ENCODE results near the gene GPD1.

The GPD1 gene

DNA sequence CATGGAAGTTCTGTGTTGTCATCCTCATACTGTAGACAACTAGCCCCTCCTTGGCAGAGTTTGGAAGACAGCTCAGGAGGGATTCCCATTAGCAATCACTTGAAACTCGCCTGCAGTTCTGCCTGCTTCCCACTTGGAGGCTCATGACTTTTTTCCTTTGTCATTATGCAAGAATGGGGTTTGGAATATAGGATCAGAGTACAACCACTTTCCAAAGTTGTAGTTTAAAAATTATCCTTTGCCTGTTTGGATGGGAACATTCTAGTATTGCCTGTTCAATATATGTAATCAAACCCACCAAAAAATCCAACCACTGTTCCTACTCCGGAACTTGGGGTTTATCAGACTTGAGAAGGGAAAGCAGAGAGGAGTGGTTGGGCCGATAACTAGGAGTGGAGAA is 2.1 kb upstream of the GPD1 start:
- no peak for DNase-seq (ENCODE audit: low spot score)

DNA sequence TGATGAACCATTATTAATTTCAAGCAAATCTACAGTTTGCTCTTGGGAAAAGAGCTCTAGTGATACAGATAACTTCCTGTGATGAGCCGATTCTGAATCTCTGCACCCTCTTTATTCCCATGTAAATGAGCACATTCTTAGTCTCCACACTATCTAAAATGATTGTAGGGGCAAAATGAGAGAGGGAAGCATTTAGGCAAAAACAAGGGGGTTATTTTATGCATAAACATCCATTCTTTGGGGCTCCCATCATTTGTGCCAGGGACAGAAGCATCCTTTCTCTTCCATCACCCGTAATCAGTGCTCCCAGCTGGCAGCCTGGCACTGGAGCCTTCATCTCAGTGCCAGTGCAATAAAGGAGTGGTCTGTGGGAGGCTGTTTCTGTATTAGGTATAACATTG is 1.7 kb upstream of the GPD1 start:
- DNase-seq (ENCODE audit: low spot score) = no peak

DNA sequence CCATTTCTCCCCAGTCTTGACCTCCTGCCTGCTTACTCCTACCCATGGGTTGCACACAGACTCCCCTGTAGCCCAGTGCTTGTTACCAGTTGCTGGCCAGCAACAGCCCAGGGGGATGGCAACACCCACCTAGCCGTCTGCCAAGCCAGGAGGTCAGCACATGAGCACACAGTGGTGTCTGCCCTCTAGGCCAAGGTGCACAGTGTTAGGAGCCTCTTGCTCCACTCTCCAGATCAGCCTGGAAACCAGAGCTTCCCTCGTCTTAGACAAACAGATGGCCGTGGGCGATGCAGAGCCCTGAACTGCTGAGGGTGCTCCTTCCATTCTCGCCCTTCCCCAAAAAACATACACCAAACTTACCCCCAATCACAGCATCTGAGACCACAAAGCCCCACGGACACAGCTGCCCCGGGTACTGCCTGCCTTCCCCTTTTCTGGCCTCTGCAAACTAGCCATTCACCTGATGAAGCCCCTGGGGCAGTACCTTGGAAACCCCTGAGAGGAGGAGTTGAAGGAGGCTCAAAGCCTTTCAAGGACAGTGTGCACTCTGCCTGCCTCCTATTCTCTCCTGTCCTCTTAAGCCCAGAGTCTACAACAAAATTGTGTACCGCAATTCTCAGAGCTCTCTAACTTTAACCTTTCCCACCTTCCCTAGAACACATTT is 1.0 kb upstream of the GPD1 start:
- no peak for DNase-seq (ENCODE audit: low spot score)

DNA sequence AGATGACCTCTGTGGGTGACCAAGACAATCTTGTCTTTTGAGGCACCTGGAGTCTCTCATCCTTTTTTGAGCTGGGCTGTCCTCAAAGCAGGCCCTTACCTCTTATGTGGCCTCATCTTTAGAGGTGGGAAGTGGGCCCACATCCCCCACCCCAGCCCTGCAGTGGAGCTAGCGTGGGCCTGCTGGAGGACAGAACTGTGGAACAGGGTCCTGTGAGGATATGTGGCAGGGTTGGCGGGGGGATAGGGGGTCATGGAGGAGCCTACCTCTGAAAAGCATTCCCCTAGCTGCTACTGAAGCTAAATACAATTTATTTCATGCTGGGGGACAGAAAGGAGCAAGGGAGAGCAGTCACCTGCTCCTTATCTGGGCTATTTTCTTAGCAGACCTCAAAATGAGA is 457 bp upstream of the GPD1 start:
- no peak for DNase-seq (ENCODE audit: low spot score)

DNA sequence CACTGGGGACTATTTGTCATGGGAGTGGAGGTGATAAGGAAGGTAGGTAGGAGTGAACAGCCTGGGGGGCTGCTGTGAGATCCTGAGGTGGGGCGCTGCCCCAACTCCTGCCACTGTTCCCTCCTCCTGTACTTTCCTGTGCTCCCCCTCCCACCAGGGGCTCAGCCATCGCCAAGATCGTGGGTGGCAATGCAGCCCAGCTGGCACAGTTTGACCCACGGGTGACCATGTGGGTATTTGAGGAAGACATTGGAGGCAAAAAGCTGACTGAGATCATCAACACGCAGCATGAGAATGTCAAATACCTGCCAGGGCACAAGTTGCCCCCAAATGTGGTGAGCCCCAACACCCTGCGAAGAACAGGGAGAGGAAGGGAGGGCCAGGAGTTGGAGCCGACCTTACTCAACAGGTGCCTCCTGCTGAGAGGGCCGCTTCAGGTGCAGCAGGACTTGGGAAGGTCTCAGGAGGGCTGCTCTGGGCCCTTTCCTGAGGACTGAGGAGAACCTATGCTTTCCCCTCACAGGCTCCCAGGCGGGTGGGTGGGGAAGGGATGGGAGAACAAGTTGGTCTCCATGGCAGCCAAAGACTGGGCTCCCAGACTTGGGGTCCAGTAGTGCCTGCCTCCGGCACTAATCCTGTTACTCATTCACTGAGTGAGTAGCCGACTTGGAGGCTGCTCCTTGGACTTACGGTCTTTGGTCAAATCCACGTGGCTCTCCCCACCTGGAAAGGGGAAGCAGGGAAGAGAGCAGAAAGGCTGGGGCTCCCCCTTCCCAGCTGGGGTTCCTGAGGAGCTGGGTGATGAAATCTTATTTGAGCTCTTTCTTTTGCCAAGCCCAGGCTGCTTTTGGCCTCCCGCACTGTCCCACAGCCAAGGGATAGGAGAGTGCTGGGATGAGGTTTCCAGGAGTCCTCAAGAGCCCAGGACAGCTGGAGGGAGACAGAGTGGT is 884 bp downstream of the GPD1 start:
- DNase-seq (ENCODE audit: low spot score) = no peak

DNA sequence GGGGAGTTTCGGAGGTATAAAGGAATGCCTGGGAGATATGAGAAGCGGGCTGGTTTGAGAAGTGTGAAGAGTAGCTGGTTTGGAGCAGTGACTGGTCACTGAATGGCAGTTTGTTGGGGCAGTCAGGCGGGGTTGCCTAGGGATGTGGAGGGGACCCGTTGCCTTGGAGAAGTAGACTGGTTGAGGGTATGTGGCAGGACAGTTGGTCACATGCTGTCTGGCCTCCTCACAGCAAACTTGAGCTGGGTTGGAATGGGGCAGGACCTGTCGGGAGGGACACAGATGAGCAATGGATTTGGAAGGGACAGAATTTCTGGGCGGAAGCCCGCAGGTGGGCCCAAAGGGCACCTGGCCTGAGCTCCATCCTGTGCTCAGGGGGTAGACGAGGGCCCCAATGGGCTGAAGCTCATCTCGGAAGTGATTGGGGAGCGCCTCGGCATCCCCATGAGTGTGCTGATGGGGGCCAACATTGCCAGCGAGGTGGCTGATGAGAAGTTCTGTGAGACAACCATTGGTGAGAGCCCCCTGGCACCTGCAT is 2.2 kb downstream of the GPD1 start:
- no peak for DNase-seq (ENCODE audit: low spot score)

DNA sequence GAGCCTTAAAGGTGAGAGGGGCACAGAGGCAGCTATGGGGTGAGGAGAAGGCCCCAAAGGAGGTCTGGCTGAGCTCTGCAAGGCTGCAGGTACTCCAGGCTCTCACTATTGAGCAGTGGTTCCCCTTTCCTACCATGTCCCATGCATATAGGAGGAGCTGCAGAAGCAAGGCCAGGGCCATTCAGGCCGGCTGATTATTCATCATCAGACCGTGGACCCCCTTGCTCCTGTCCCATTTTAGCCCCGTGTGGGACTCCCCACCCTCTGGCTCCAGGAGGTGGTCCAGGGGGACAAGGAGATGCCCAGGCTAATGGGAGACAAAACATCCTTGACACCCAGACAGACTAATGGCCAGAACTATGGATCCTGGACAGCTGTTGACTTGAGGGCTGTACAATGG is 3.1 kb downstream of the GPD1 start:
- DNase-seq (ENCODE audit: low spot score) = no peak

DNA sequence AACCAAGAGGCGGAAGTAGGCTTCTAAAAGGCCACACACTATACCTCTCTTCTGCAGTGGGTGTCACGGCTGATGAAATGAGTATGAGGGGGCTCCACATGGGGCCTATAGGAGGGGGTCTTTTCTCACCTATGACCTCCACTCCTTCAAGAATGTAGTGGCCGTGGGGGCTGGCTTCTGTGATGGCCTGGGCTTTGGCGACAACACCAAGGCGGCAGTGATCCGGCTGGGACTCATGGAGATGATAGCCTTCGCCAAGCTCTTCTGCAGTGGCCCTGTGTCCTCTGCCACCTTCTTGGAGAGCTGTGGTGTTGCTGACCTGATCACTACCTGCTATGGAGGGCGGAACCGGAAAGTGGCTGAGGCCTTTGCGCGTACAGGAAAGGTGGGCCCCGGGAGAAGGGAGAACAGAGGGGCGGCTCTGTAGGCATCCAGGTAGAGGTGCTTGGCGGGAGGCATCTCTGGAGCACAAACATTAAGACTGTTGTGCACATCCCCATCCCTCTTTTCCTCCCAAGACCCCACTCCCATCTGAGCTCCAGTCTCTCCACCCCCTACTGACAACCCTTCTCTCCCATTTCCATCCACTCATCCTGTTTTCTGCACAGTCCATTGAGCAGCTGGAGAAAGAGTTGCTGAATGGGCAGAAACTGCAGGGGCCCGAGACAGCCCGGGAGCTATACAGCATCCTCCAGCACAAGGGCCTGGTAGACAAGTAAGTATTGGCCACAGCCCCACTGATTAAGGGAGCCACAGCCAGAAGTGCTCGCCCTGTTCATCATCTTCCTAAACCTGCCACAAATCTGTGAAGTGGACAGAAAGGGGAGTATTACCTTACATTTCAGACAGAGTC is 3.8 kb downstream of the GPD1 start:
- no peak for DNase-seq (ENCODE audit: low spot score)

DNA sequence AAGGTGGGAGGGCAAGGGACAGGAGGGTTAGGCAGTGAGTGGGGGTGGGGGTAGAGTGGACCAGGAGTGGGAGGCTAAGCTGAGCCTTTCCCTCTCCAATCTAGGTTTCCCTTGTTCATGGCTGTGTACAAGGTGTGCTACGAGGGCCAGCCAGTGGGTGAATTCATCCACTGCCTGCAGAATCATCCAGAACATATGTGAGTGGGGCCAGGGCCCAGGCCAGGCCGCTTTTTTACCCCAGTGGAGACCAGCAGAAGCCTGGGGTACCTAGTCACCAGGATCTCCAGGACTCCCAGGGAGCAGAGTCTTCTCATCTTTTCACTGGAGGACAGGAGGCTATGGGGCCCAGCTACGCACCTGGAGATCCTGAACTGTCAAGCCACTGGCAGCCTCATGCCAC is 5.5 kb downstream of the GPD1 start:
- DNase-seq (ENCODE audit: low spot score) = no peak

DNA sequence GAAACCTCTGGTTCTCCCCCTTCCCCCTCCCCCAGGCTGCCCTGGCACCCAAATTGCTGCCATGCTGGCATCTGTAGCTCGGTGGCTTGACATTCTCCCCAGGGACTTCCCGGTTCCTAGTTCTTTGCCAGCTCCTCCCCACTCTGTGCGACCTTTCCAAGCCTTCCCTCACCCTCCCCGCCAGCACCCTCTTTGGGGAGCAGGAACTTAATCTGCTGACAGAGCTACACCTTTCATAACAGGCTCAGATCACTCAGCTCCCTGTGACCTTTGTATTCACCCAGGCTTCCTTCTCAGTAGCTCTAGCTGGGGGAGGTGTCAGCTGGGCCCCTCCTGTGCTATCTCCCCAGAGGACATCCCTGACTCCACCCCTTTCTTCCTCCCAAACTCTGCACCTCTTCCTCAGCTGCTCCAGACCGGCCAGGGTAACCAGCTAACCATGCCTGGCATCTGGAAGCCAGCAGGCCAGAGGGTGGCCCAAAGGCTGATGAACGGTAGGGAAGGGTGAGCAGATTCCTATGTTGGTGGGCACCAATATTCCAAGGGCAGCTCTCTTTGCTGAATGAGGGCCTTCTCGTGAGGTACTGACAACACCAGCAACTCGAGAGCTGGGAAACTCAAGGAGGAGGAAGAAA is 6.4 kb downstream of the GPD1 start:
- DNase-seq (ENCODE audit: low spot score) = no peak

DNA sequence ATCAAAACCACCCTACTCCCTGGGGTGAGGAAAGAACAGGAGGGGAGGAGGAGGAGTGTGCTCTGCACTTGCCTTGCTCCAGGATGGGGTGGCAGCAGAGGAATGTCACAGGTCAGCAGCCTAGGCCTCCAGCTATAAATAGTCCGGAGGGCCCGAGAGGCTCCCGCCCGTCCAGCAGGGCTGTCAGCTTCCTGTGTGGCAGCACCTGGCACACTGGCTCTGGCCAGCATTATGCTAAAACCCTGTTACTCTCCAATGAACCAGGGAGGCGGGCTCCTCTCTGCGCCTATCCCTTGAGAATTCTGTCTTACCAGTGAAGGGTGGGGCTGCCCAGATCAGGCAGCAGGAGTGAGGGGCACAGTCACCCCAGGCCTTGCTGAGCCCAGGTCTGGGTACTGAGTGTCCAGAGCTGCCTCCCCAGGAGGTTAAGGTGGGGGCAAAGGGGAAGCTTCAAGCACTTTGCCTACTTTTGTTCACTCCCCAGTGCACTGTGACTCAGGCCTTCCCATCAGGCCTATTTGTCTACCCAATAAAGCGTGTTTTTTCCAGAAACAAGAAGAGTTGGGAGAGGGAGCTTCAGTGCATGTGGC is 7.0 kb downstream of the GPD1 start:
- DNase-seq (ENCODE audit: low spot score) = no peak

DNA sequence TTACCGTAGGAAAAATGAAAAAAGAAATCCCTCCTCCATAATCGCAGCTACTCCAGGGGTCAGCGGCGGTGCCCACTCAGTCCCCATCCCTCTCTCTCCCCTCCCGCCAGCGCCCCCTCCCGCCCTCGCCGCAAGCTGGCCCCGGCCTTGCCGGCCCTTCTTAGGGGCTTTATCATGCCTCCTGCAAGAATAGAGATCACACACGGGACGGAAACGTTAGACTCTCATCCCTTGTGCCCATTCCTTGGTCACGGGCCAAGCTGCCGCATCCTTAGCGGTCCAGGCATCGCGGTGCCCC is 7.5 kb downstream of the GPD1 start:
- no peak for DNase-seq (ENCODE audit: low spot score)

DNA sequence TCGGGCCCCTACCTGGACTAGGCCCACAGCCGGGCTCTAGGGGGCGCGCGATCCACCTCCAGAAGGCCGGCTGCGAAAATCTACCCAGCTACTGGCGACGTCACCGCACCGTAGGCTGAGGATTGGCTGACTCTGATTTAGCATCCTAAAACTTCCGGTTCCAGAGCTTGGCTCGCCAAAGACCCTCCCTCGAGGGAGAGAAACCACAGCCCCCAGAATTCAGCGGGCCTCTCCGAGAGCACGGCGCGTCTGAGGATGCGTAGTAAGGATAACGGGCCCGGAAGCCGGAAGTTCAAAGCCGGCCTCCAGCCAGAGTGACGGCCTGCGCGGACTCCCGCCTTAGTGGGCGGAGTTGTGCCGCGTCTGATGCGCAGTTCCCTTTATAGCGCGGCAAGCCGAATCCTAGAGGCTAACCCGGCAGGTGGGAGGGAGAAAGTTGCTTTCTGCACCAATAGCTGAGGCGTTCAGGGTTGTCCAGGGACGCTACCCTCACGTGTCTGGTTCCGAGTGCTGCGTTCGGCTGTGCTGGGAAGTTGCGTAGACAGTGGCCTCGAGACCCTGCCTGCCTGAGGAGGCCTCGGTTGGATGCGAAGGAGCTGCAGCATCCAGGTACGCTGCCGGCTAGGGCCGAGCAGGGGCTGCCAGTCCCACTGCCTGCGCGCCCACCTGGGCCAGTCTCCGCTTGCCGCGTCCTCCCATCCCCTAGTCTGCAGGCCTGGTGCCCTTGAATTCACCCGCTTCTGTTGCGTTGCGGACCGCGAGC is 8.1 kb downstream of the GPD1 start, which contains the start of gene COX14:
TSS of gene COX14 (plus strand) at position 544 of the 763 bp plus-strand sequence. CDS start 7,808 bp downstream, outside the sequence.
- peak; percentile 100 for DNase-seq (ENCODE audit: low spot score)

DNA sequence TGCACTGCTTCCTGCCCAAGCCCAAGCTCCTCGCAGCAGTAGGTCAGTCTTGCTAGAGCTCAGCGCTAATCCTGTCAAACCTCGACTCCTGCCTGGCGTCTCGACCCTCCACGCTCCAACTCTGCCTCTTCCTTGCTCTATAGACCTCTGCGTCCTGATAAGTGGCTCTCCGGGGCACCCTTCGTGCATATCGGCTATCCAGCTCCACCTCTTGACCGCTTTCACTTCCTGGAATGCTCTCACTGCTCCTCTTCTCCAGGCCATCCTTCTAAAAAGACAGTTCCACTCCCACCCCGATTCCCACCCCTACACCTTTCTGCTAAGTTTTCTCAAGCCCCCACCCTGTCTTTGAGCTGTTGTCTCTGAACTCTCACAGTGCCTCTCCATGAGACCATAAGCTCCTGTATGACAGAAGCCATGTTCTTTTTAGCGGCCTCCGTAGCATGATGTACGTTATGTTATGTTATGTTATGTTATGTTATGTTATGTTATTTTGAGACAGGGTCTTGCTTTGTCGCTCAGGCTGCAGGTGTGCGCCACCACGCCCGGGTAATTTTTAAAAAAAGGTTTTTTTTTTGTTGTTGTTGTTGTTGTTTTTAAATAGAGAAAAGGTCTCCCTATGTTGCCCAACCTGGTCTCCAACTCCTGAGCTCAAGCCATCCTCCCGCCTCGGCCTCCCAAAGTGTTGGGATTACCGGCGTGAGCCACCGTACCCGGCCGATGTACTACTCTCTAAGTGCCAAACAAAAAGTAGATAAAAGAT is 8.8 kb downstream of the GPD1 start:
- DNase-seq (ENCODE audit: low spot score) = no peak

DNA sequence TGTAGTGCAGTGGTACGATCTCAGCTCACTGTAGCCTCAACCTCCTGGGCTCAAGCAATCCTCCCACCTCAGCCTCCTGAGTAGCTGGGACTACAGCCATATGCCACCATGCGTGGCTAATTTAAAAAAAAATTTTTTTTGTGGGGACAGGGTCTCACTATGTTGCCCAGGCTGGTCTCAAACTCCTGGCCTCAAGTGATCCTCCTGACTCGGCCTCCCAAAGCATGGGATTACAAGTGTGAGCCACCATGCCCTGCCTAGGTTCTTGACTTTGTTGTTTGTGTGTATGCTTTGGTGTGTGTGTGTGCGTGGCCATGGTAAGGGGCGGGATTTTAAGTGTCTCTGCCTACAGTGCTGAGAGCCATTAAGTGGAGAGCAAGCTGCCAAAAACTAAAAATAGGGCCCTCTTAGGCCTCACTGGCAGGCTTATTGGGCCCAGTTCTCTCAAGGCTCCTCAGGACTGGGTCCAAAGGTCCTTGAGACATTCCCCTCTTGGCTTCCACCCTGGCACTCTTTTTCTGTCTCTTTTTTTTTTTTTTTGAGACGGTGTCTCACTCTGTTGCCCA is 13.3 kb downstream of the GPD1 start:
- no peak for DNase-seq (ENCODE audit: low spot score)

DNA sequence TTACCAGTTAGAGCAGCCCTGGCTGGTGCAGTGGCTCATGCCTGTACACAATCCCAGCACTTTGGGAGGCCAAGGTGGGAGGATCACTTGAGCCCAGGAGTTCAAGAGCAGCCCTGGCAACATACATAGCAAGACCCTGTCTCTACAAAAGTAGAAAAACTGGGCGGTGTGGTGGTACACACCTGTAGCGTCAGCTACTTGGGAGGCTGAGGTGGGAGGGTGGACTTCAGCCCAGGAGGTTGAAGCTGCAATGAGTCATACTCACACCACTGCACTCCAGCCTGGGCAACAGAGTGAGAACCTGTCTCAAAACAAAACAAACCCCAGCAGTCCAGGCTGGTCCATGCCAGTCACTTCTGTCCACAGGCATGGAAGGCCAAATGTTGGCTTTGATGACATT is 15.6 kb downstream of the GPD1 start:
- DNase-seq (ENCODE audit: low spot score) = no peak

DNA sequence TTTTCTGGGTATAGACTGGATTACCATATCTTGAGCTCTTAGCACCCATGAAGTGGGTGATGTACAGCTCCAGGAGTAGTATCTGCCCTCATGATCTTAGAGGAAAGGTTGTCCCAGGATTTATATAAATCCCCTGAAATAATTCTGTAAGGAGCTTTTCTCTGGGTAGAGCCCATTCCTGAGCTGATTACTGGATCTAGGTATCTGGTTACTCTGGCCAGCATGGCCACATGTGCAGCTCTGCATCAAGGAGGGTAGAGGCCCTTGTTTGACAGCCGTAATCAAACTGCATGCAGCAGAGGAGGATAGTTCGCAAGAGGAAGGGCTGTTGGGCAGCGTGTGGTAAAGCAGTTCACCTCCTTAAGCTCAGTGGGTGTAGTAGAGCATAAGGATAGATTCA is 16.7 kb downstream of the GPD1 start:
- no peak for DNase-seq (ENCODE audit: low spot score)

DNA sequence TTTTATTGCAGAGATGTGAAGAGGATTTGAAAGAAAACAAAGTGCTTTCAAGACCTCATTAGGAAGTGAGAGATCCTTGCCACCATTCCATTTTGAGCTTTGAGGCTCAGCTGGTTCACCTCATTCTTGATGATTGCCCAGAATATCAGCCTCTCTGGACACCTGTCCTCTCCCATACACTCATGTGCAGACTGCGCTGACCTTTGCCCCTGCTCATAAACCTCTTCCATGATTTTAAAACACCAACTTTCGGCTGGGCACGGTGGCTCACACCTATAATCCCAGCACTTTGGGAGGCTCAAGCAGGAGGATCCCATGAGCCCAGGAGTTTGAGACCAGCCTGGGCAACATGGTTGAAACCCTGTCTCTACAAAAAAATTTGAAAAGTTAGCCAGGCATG is 17.1 kb downstream of the GPD1 start:
- DNase-seq (ENCODE audit: low spot score) = no peak

DNA sequence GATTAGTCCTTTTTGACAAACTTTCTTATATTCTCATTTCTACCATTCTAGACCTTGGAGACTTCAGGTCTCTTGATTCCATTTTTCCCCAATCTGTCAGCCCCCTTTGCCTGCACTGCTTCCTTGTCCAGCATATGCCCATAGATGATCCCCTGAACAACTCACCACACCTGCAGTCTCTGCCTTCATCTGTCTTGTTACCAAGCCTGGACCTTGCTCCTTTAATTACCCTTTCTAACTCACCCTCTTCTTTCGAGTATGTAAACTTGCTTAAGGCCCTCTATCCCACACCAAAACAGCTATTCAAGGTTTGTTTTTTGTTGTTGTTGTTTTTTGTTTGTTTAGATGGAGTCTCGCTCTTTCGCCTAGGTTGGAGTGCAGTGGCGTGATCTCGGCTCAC is 17.8 kb downstream of the GPD1 start:
- DNase-seq (ENCODE audit: low spot score) = no peak

DNA sequence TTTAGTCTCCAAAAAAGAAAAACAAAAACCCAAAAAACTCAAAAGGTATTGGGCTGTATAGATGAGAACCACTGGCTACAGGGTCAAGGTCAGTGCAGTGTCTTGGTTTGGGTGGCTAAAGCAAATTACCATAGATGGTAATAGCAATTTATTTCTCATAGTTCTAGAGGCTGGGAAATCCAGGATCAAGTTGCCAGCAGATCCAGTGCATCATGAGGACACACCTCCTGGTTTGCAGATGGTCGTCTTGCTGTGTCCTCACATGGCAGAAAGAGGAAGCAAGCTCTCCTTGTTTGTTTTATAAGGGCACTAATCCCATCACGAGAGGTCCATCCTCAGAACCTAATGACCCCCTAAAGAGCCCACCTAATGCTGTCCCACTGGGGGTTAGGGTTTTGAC is 19.4 kb downstream of the GPD1 start:
- no peak for DNase-seq (ENCODE audit: low spot score)
